ENCODE results near the gene PKN2.

- TF ChIP-seq POLR2A (IDR thresholded peaks at IDR 0.05) (no peak), CTCF (IDR thresholded peaks at IDR 0.05) (no peak)
Measured at GRCh38 chr1:88670462-88670861, 13.6 kb upstream of the PKN2 start.

Measured in right lobe of liver (tissue), 4 donors.